ENCODE measurements around the gene PCAT6. TPM values are rescaled to one million over a fixed set of nuclear protein-coding genes. Genes with fewer than 3 reads are reported as not detected.
A peak's percentile ranks its signal among the peaks of the same experiment; 100 is the strongest.
"Not testable (repeated sequence)": the region's sequence is repeated elsewhere in the genome, so short reads cannot be mapped to it uniquely, and the experiment has no call there.

PCAT6 gene
- polyA plus RNA-seq, 3 donors: 3.8 to 5.6 (median 4.0) TPM

GRCh38 chr1:202804126-202804525 is 6.6 kb upstream of the PCAT6 start:
- DNase-seq (ENCODE audit: extremely low read depth in 1 of 11, low read depth in 9 of 11, low spot score in 4 of 11): no peak

GRCh38 chr1:202805886-202806844 is 4.6 kb upstream of the PCAT6 start:
- DNase-seq (ENCODE audit: extremely low read depth in 1 of 11, low read depth in 9 of 11, low spot score in 4 of 11): no peak

GRCh38 chr1:202806845-202807450 is 3.8 kb upstream of the PCAT6 start:
- peak in 1 of 11 donors; percentile 38 for DNase-seq (ENCODE audit: extremely low read depth in 1 of 11, low read depth in 9 of 11, low spot score in 4 of 11)

- peak in 3 of 11 donors; percentile 31 to 55 (median 55) for DNase-seq (ENCODE audit: extremely low read depth in 1 of 11, low read depth in 9 of 11, low spot score in 4 of 11)
Observed at GRCh38 chr1:202807451-202807925, 3.3 kb upstream of the PCAT6 start.

- peak in 6 of 11 donors; percentile 44 to 72 (median 63) for DNase-seq (ENCODE audit: extremely low read depth in 1 of 11, low read depth in 9 of 11, low spot score in 4 of 11)
Observed at GRCh38 chr1:202807926-202808757, 2.6 kb upstream of the PCAT6 start, which contains the start of gene KDM5B. Gene KDM5B (minus strand): TSS chr1:202808421. CDS start chr1:202808305, 116 bp downstream.

GRCh38 chr1:202809597-202810159 is 1.1 kb upstream of the PCAT6 start:
- DNase-seq (ENCODE audit: extremely low read depth in 1 of 11, low read depth in 9 of 11, low spot score in 4 of 11): no peak

- no peak for DNase-seq (ENCODE audit: extremely low read depth in 1 of 11, low read depth in 9 of 11, low spot score in 4 of 11)
Observed at GRCh38 chr1:202810193-202810614, 550 bp upstream of the PCAT6 start.

GRCh38 chr1:202811296-202812175 is 782 bp downstream of the PCAT6 start:
- DNase-seq (ENCODE audit: extremely low read depth in 1 of 11, low read depth in 9 of 11, low spot score in 4 of 11): no peak

- DNase-seq (ENCODE audit: extremely low read depth in 1 of 11, low read depth in 9 of 11, low spot score in 4 of 11): no peak
Observed at GRCh38 chr1:202812176-202813026, 1.6 kb downstream of the PCAT6 start.

GRCh38 chr1:202815120-202815519 is 4.4 kb downstream of the PCAT6 start:
- DNase-seq (ENCODE audit: extremely low read depth in 1 of 11, low read depth in 9 of 11, low spot score in 4 of 11): no peak

GRCh38 chr1:202818819-202819218 is 8.1 kb downstream of the PCAT6 start:
- no peak for DNase-seq (ENCODE audit: extremely low read depth in 1 of 11, low read depth in 9 of 11, low spot score in 4 of 11)

- no peak for DNase-seq (ENCODE audit: extremely low read depth in 1 of 11, low read depth in 9 of 11, low spot score in 4 of 11)
Observed at GRCh38 chr1:202821467-202821866, 10.7 kb downstream of the PCAT6 start.

GRCh38 chr1:202825748-202826147 is 15.0 kb downstream of the PCAT6 start:
- no peak for DNase-seq (ENCODE audit: extremely low read depth in 1 of 11, low read depth in 9 of 11, low spot score in 4 of 11)

GRCh38 chr1:202829223-202829622 is 18.5 kb downstream of the PCAT6 start:
- DNase-seq (ENCODE audit: extremely low read depth in 1 of 11, low read depth in 9 of 11, low spot score in 4 of 11): not testable (repeated sequence)

GRCh38 chr1:202831906-202832305 is 21.2 kb downstream of the PCAT6 start:
- DNase-seq (ENCODE audit: extremely low read depth in 1 of 11, low read depth in 9 of 11, low spot score in 4 of 11): no peak

GRCh38 chr1:202834771-202835547 is 24.2 kb downstream of the PCAT6 start:
- DNase-seq (ENCODE audit: extremely low read depth in 1 of 11, low read depth in 9 of 11, low spot score in 4 of 11): no peak

Measured in renal cortex interstitium (tissue), 11 donors.